ENCODE data around the gene ZNF580. TPM values are rescaled to one million over a fixed set of nuclear protein-coding genes. Genes with fewer than 3 reads are reported as not detected.

Gene ZNF580
- total and polyA plus RNA-seq, 9 donors, result 14.5 to 70.6 (median 59.4) TPM

GRCh38 chr19:55616395-55616875, 24.4 kb upstream of the ZNF580 start:
- no peaks in the 10 kb centered on the region for H3K27me3 ChIP-seq
- WGBS, 3 donors, result 94 to 97% (median 96%) methylated on average over 38 of the region's 38 CpGs
- no peak overlapping the region for H3K27ac ChIP-seq
- peaks cover 1% of the 10 kb centered on the region for H3K4me1 ChIP-seq (ENCODE audit: insufficient read depth)
- DNase-seq, result no peak
- H3K4me3 ChIP-seq, result no peak overlapping the region
- no peaks in the 10 kb centered on the region for H3K9me3 ChIP-seq
- intact Hi-C loops (cut with DNase I), result no loop called here
- no peak for TF ChIP-seq POLR2A (IDR thresholded peaks at IDR 0.05)
- no peak for TF ChIP-seq EP300 (IDR thresholded peaks at IDR 0.05)
- no peaks in the 10 kb centered on the region for H3K36me3 ChIP-seq

- Histone ChIP-seq H3K36me3 (no peaks in the 10 kb centered on the region), H3K4me1 (ENCODE audit: insufficient read depth) (no peaks in the 10 kb centered on the region), H3K9me3 (no peaks in the 10 kb centered on the region), H3K4me3 (no peak overlapping the region), H3K27me3 (no peaks in the 10 kb centered on the region), H3K27ac (no peak overlapping the region)
- intact Hi-C loops (cut with DNase I), result no loop called here
- TF ChIP-seq POLR2A (IDR thresholded peaks at IDR 0.05), result no peak
- no peak for TF ChIP-seq CTCF (IDR thresholded peaks at IDR 0.05)
- no peak for TF ChIP-seq EP300 (IDR thresholded peaks at IDR 0.05)
- 80 to 82% (median 80%) methylated on average over 8 of the region's 8 CpGs for WGBS, 3 donors
- no peak for DNase-seq
These were observed 23.4 kb upstream of the ZNF580 start for GRCh38 chr19:55617426-55617825.

- DNase-seq, result no peak
- Histone ChIP-seq H3K9me3 (no peaks in the 10 kb centered on the region), H3K4me3 (no peak overlapping the region), H3K36me3 (no peaks in the 10 kb centered on the region), H3K27ac (no peak overlapping the region), H3K27me3 (no peaks in the 10 kb centered on the region), H3K4me1 (ENCODE audit: insufficient read depth) (peaks cover 2% of the 10 kb centered on the region)
- WGBS, 3 donors, result 80 to 84% (median 83%) methylated on average over 7 of the region's 7 CpGs
- no peak for TF ChIP-seq POLR2A (IDR thresholded peaks at IDR 0.05)
- TF ChIP-seq CTCF (IDR thresholded peaks at IDR 0.05), result no peak
- no peak for TF ChIP-seq EP300 (IDR thresholded peaks at IDR 0.05)
- intact Hi-C loops (cut with DNase I), result no loop called here
These were observed 22.4 kb upstream of the ZNF580 start for GRCh38 chr19:55618426-55618825.

GRCh38 chr19:55619286-55619685, 21.5 kb upstream of the ZNF580 start:
- intact Hi-C loops (cut with DNase I), result no loop called here
- 26 to 49% (median 40%) methylated on average over 3 of the region's 3 CpGs for WGBS, 3 donors
- no peak for DNase-seq
- Histone ChIP-seq H3K4me3 (no peak overlapping the region), H3K36me3 (no peaks in the 10 kb centered on the region), H3K27ac (no peak overlapping the region), H3K4me1 (ENCODE audit: insufficient read depth) (peaks cover 2% of the 10 kb centered on the region), H3K9me3 (no peaks in the 10 kb centered on the region), H3K27me3 (no peaks in the 10 kb centered on the region)
- TF ChIP-seq POLR2A (IDR thresholded peaks at IDR 0.05) (no peak), CTCF (IDR thresholded peaks at IDR 0.05) (no peak), EP300 (IDR thresholded peaks at IDR 0.05) (no peak)

GRCh38 chr19:55620410-55621204, 20.2 kb upstream of the ZNF580 start:
- Histone ChIP-seq H3K4me3 (no peak overlapping the region), H3K36me3 (no peaks in the 10 kb centered on the region), H3K27me3 (no peaks in the 10 kb centered on the region), H3K4me1 (ENCODE audit: insufficient read depth) (peaks cover 4% of the 10 kb centered on the region), H3K27ac (no peak overlapping the region), H3K9me3 (no peaks in the 10 kb centered on the region)
- TF ChIP-seq POLR2A (IDR thresholded peaks at IDR 0.05) (no peak), EP300 (IDR thresholded peaks at IDR 0.05) (no peak), CTCF (IDR thresholded peaks at IDR 0.05) (no peak)
- no peak for DNase-seq
- intact Hi-C loops (cut with DNase I), result loop anchor here in 1 of 4 donors (5.0 kb wide), 1 partner anchor 103 kb away; no protein-coding TSS in a partner anchor
- 88 to 93% (median 89%) methylated on average over 12 of the region's 12 CpGs for WGBS, 3 donors

All from ovary (tissue), 9 donors.